ENCODE results near the gene CDKL2. TPM values are rescaled to one million over a fixed set of nuclear protein-coding genes. Genes with fewer than 3 reads are reported as not detected.
"Not testable (repeated sequence)": the region's sequence is repeated elsewhere in the genome, so short reads cannot be mapped to it uniquely, and the experiment has no call there.

CDKL2 gene
- polyA plus RNA-seq, 1 experiment, result 0.38 TPM

DNA sequence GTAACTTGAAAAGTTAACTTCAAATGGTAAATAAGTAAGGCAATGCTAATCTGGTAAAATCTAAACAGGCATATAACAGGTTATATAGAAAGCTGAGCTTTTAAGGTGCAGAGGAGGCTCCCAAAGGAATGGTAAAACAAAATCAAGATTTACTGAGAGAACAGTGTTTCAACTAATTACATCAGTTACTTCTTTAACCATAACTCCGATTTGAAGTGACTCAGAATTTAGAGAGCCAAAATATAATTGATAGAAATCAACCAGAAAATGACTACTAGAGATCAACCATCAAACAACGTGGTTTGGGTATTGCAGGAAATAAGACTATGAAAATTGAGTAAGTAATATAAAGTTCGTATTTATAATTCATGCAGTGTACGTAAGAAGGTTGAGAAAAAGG is 36.0 kb upstream of the CDKL2 start:
- ChIA-PET POLR2A (no interaction called here), CTCF (no interaction called here)
- Histone ChIP-seq H3K4me3 (ENCODE audit: low read depth, low read length) (no peak overlapping the region), H3K27me3 (ENCODE audit: control insufficient read depth, insufficient read depth, low read length) (no peaks in the 10 kb centered on the region), H3K36me3 (ENCODE audit: control insufficient read depth, insufficient read depth, low read length) (no peaks in the 10 kb centered on the region; the same call in 1 of the 2 replicates)
- TF ChIP-seq, protein P1, sequence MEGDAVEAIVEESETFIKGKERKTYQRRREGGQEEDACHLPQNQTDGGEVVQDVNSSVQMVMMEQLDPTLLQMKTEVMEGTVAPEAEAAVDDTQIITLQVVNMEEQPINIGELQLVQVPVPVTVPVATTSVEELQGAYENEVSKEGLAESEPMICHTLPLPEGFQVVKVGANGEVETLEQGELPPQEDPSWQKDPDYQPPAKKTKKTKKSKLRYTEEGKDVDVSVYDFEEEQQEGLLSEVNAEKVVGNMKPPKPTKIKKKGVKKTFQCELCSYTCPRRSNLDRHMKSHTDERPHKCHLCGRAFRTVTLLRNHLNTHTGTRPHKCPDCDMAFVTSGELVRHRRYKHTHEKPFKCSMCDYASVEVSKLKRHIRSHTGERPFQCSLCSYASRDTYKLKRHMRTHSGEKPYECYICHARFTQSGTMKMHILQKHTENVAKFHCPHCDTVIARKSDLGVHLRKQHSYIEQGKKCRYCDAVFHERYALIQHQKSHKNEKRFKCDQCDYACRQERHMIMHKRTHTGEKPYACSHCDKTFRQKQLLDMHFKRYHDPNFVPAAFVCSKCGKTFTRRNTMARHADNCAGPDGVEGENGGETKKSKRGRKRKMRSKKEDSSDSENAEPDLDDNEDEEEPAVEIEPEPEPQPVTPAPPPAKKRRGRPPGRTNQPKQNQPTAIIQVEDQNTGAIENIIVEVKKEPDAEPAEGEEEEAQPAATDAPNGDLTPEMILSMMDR (IDR thresholded peaks at IDR 0.05; ENCODE audit: insufficient read depth, low read depth, low read length), result no peak
- no peak for DNase-seq (ENCODE audit: low read depth)

DNA sequence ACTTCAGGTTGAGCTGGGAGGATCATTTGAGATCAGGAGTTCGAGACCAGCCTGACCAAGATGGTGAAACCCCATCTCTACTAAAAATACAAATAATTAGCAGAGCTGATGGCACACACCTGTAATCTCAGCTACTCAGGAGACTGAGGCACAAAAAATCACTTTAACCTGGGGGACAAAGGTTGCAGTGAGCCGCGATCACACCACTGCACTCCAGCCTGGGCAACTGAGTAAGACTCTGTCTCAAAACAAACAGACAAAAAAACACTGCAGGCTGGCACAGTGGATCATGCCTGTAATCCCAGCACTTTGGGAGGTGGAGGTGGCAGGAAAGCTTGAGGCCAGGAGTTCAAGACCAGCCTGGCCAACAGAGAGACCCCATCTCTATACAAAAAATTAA is 34.3 kb upstream of the CDKL2 start:
- H3K27me3 ChIP-seq (ENCODE audit: control insufficient read depth, insufficient read depth, low read length); POLR2A ChIA-PET; DNase-seq (ENCODE audit: low read depth); H3K4me3 ChIP-seq (ENCODE audit: low read depth, low read length); H3K36me3 ChIP-seq (ENCODE audit: control insufficient read depth, insufficient read depth, low read length): not testable (repeated sequence)
- CTCF ChIA-PET, result interaction anchor here (0.9 to 1.7 kb wide), 3 partner anchors 17 to 60 kb away, joined by 3 to 5 read pairs (median 3); partner anchors contain the start of gene USO1

DNA sequence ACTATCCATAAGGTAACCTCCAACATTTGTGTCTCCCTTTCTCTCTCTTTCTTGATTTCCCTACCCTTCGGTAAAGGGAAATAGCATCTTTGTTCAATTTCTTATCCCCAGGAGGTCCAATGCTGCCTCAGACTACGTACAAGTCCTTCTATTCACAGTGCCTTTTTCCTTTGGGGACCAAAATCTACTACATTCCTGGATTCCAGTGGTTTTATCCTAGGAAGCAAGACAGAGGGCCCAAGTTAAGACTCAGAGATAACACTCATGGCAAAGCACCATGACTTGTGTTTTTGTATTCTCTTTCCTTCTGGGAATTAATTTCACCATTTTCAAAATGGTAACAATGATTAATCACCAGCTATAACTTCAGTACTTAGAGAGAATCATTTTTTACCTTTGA is 32.3 kb upstream of the CDKL2 start:
- Histone ChIP-seq H3K36me3 (ENCODE audit: control insufficient read depth, insufficient read depth, low read length) (peaks cover 1% of the 10 kb centered on the region), H3K27me3 (ENCODE audit: control insufficient read depth, insufficient read depth, low read length) (no peaks in the 10 kb centered on the region), H3K4me3 (ENCODE audit: low read depth, low read length) (no peak overlapping the region)
- ChIA-PET CTCF (interaction anchor here (0.6 kb wide), 1 partner anchor 14 kb away, joined by 3 read pairs; no protein-coding TSS in a partner anchor), POLR2A (no interaction called here)
- no peak for DNase-seq (ENCODE audit: low read depth)
- TF ChIP-seq, protein P1 (IDR thresholded peaks at IDR 0.05; ENCODE audit: insufficient read depth, low read depth, low read length), result no peak

DNA sequence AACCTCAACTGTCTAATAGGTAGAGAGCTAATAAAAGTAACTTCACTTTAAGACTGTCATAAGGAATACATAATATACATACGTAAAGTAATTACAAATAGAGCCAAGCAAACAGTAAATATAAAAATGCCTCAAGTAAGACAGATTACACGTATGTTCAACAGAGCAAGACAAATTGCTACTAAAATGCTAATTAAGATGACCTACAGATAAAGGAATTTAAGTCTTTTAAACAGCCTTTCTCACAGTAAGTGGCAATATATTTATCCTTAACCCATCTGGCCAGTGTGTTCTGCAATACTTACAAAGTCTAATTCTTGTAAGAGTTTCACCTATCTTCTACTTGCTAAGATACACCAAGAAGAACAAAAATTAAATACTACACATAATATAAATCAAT is 30.2 kb upstream of the CDKL2 start:
- POLR2A ChIA-PET, result no interaction called here
- H3K27me3 ChIP-seq (ENCODE audit: control insufficient read depth, insufficient read depth, low read length), result no peaks in the 10 kb centered on the region
- CTCF ChIA-PET, result interaction anchor here (1.8 to 1.9 kb wide), 2 partner anchors 12 to 63 kb away, joined by 3 to 4 read pairs; partner anchors contain the start of gene USO1
- TF ChIP-seq, protein P1 (IDR thresholded peaks at IDR 0.05; ENCODE audit: insufficient read depth, low read depth, low read length), result no peak
- no peak for DNase-seq (ENCODE audit: low read depth)
- H3K36me3 ChIP-seq (ENCODE audit: control insufficient read depth, insufficient read depth, low read length), result peaks cover 1% of the 10 kb centered on the region
- H3K4me3 ChIP-seq (ENCODE audit: low read depth, low read length), result no peak overlapping the region

DNA sequence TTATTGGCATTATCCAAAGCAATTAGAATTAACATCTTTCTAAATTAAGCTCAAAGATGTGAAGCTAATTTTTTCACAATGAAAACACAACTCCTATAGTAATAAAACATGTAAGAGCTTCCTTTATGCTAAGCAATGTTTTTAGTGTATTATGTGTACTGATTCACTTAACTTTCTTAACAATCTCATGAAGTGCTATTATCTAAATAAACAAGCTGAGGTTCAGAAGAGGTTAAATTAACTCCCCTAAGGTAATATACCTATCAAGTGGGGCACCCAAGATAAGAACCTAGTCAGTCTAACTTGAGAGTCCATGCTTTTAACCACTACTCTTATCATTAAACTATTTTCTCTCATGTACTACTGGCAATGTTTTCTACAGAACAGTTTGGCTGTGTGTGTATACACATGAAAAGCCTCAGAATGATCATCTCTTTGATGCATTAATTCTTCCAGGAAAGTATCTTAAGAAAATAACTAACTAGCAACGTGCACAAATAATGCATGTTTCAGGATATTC is 29.2 kb upstream of the CDKL2 start:
- DNase-seq (ENCODE audit: low read depth), result no peak
- peaks cover 3% of the 10 kb centered on the region; the same call in 1 of the 2 replicates for H3K36me3 ChIP-seq (ENCODE audit: control insufficient read depth, insufficient read depth, low read length)
- TF ChIP-seq, protein P1 (IDR thresholded peaks at IDR 0.05; ENCODE audit: insufficient read depth, low read depth, low read length), result no peak
- POLR2A ChIA-PET, result no interaction called here
- CTCF ChIA-PET, result interaction anchor here (0.7 to 2.1 kb wide), 5 partner anchors 11 to 64 kb away, joined by 3 to 7 read pairs (median 4); partner anchors contain the start of gene USO1
- H3K4me3 ChIP-seq (ENCODE audit: low read depth, low read length), result no peak overlapping the region
- no peaks in the 10 kb centered on the region for H3K27me3 ChIP-seq (ENCODE audit: control insufficient read depth, insufficient read depth, low read length)

DNA sequence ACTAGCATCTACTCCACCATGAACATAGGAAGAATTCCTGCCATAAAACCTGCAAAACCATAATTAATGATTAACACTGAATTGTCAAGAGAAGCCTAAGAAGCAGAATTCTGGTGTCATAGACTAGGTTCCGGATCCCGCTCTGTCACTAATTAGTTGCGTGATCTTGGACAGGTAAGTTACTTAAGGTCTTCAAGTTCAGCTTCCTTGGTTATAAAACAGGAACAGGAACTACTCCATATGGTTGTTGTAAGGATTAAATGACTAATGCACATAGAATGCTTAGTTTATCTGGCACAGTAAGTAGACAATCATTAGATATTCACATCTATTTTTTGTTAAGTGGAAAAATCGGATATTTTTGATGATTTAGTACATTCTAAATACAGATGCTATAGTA is 28.5 kb upstream of the CDKL2 start:
- H3K27me3 ChIP-seq (ENCODE audit: control insufficient read depth, insufficient read depth, low read length), result no peaks in the 10 kb centered on the region
- no peak for DNase-seq (ENCODE audit: low read depth)
- POLR2A ChIA-PET, result no interaction called here
- H3K4me3 ChIP-seq (ENCODE audit: low read depth, low read length), result no peak overlapping the region
- CTCF ChIA-PET, result interaction anchor here (0.7 to 2.1 kb wide), 5 partner anchors 10 to 65 kb away, joined by 3 to 7 read pairs (median 4); partner anchors contain the start of gene USO1
- peaks cover 3% of the 10 kb centered on the region; the same call in 1 of the 2 replicates for H3K36me3 ChIP-seq (ENCODE audit: control insufficient read depth, insufficient read depth, low read length)
- TF ChIP-seq, protein P1 (IDR thresholded peaks at IDR 0.05; ENCODE audit: insufficient read depth, low read depth, low read length), result no peak

All from BJ (cell line).